GM21447 (cell line): ENCODE results near the gene C1orf159.
"Not testable (repeated sequence)": the region's sequence is repeated elsewhere in the genome, so short reads cannot be mapped to it uniquely, and the experiment has no call there.

Experiments used
- ATAC-seq: cut with Tn5 transposase; IDR thresholded peaks from one replicate; pipeline ENCODE4 v1.9.1; 2021; ENCODE audit not compliant: unreplicated experiment

Gene C1orf159

GRCh38 chr1:1118876-1119220 lies 3.0 kb upstream of the C1orf159 start:
- ATAC-seq: no peak

- ATAC-seq: no peak
These were observed 2.4 kb upstream of the C1orf159 start for GRCh38 chr1:1118011-1118875.

GRCh38 chr1:1117469-1117831 lies 1.6 kb upstream of the C1orf159 start:
- ATAC-seq: no peak

GRCh38 chr1:1116701-1117468 lies 996 bp upstream of the C1orf159 start:
- no peak for ATAC-seq

GRCh38 chr1:1115136-1115785 lies 628 bp downstream of the C1orf159 start:
- no peak for ATAC-seq

- no peak for ATAC-seq
These were observed 1.5 kb downstream of the C1orf159 start for GRCh38 chr1:1114431-1114830.

- ATAC-seq: no peak
These were observed 3.5 kb downstream of the C1orf159 start for GRCh38 chr1:1112237-1112985.

GRCh38 chr1:1111516-1112236 lies 4.2 kb downstream of the C1orf159 start:
- ATAC-seq: no peak

GRCh38 chr1:1110561-1110971 lies 5.3 kb downstream of the C1orf159 start:
- no peak for ATAC-seq

- ATAC-seq: no peak
These were observed 6.1 kb downstream of the C1orf159 start for GRCh38 chr1:1109743-1110142.

- no peak for ATAC-seq
These were observed 9.2 kb downstream of the C1orf159 start for GRCh38 chr1:1106510-1107221.

- not testable (repeated sequence) for ATAC-seq
These were observed 11.7 kb downstream of the C1orf159 start for GRCh38 chr1:1104152-1104551.

- no peak for ATAC-seq
These were observed 14.4 kb downstream of the C1orf159 start for GRCh38 chr1:1101503-1101902.

- ATAC-seq: no peak
These were observed 15.6 kb downstream of the C1orf159 start for GRCh38 chr1:1100296-1100695.

GRCh38 chr1:1099506-1100183 lies 16.2 kb downstream of the C1orf159 start:
- ATAC-seq: no peak

GRCh38 chr1:1098681-1099421 lies 17.0 kb downstream of the C1orf159 start:
- no peak for ATAC-seq

GRCh38 chr1:1096136-1096535 lies 19.8 kb downstream of the C1orf159 start:
- ATAC-seq: not testable (repeated sequence)

GRCh38 chr1:1094981-1095380 lies 20.9 kb downstream of the C1orf159 start:
- no peak for ATAC-seq

- no peak for ATAC-seq
These were observed 22.3 kb downstream of the C1orf159 start for GRCh38 chr1:1093610-1093943.
